COR-L47 (cell line): ENCODE measurements around the gene ATRNL1.
"Not testable (repeated sequence)": the region's sequence is repeated elsewhere in the genome, so short reads cannot be mapped to it uniquely, and the experiment has no call there.

Source experiments
- DNase-seq: peaks from one replicate; lab custom pipeline; 2025; lab: John Stamatoyannopoulos, UW

ATRNL1 gene

GRCh38 chr10:115628616-115629015 is 535.5 kb downstream of the ATRNL1 start:
- DNase-seq = no peak

- no peak for DNase-seq
Observed at GRCh38 chr10:115638246-115638645, 545.1 kb downstream of the ATRNL1 start.

- DNase-seq = no peak
Observed at GRCh38 chr10:115649217-115649616, 556.1 kb downstream of the ATRNL1 start.

- DNase-seq = no peak
Observed at GRCh38 chr10:115653473-115653872, 560.3 kb downstream of the ATRNL1 start.

- DNase-seq = no peak
Observed at GRCh38 chr10:115654961-115655360, 561.8 kb downstream of the ATRNL1 start.

DNA sequence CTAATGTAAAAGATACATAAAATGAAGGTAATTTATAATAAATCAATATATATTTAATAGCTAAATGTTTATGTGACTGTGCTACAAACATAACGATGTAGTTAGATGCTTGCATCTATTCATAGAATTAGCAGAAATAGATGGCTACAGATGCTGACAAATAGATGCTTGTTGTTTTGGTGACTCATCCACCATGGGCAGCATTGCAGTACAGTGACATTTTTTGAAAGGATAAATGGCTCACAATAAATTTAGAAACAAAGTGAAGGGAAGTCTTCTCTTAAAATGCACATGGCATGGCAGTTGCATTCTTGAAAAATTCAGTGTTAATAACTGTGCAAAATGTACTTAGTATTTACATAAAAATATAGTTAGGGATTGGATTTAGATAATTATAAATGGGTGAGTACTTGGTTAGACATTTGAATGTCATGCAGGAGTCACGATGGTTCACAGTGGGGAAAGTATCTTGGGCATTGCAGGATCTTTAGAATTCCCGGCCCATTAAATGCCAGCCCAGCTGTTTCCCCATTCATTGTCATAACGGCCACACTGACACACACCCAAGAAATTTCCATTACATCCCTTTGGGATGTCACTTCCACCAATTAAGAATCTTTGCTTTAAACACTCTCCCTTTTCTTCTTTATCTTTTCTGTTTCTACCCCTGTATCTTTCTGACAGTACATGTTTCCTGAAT is 564.1 kb downstream of the ATRNL1 start:
- no peak for DNase-seq

DNA sequence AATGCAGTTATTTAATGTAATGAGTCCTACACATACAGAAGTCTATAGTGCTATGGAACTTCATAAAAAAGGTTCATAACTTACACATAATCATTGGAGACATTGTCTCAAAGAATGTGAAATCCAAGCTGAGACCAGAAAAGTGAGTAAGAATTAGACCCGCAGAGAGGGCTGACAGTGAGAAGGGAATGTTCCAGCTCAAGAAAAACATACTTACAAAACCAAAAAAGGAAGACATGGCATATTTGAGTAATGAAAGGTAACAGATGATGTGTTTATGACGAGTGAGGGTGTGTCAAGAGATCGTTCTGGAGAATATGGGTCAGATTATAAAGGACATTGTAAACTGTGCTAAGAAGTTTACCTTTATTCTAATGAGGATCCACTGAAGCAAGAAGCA is 566.5 kb downstream of the ATRNL1 start:
- no peak for DNase-seq

DNA sequence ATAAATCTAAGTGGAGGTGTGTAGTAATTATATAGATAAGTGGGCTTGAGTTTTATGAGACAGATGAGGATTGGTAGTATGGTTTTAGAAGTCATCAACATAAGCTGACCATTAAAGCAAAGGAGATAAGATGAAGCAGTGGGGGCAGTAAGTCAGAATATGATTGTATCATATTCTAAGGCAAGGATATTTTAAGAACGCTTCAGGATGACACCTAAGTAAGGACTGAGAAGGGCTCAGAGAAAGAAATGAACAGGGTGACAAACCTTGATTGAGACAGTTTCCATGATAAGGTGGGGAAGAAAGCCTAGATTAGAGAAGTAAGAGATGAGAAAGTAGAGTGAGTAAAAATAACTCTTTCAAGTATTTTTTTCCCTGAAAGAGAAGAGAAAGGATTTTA is 567.2 kb downstream of the ATRNL1 start:
- no peak for DNase-seq

DNA sequence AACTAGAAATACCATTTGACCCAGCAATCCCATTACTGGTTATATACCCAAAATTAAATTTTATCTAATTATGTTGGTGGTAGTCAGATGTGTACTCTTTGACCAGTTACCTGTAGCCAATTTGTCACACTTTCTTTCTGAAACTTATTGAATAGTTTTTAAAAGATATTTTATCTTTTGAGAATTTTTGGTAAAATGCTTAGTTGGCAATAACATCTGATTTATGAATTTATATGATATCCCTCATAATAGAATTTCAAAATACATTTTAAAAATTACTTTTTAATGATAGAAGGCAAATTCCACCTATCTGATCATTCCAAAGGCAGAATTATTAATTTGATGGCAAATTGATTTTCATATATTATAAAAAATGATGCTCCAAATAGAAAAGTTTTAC is 569.3 kb downstream of the ATRNL1 start:
- DNase-seq = no peak

- no peak for DNase-seq
Observed at GRCh38 chr10:115665549-115665948, 572.4 kb downstream of the ATRNL1 start.

DNA sequence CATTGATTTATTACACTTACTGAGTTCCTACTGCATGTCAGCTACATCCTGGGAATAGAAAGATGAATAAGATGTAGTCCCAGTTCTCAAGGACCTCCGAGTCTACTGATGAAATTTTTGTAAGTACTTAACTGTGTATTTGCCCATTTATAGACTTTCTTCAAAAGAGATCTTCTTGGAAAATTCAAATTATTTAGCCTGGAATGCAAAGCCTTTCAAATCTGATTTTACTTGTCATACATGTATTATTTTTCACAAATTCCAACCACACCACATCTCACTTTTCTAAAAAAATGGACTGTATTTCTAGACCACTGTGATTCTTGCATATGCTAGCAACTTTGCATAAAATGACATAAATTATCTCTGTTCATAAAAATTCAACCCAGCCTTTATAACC is 581.3 kb downstream of the ATRNL1 start:
- no peak for DNase-seq

DNA sequence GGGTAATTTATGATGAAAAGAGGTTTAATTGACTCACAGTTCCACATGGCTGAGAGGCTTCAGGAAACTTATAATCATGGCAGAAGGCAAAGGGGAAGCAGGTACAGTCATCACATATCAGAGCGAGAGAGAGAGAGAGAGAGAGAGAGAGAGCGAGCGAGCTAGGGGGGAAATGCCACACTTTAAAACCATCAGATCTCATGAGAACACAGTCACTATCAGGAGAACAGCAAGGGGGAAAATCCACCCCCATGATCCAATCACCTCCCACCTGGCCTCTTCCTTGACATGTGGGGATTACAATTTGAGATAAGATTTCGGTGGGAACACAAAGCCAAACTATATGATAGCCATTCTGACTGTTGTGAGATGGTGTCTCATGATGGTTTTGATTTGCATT is 603.6 kb downstream of the ATRNL1 start:
- DNase-seq = no peak

DNA sequence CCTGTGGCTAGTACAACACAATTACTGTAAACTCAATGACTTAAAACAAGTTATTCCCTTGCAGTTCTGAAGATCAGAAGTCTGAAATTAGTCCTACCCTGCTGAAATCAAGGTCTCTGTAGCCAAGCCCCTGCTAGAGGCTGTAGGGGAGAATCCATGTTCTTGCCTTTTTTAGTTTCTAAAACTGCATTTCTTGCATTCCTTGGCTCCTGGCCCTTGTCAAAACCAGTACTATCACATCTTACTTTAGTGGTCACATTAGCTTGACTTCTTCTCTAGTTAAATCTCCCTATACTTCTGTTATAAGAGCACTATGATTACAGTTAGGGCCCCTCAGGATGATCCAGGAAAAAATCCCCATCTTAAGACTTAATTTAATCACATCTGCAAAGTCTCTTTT is 612.9 kb downstream of the ATRNL1 start:
- no peak for DNase-seq

DNA sequence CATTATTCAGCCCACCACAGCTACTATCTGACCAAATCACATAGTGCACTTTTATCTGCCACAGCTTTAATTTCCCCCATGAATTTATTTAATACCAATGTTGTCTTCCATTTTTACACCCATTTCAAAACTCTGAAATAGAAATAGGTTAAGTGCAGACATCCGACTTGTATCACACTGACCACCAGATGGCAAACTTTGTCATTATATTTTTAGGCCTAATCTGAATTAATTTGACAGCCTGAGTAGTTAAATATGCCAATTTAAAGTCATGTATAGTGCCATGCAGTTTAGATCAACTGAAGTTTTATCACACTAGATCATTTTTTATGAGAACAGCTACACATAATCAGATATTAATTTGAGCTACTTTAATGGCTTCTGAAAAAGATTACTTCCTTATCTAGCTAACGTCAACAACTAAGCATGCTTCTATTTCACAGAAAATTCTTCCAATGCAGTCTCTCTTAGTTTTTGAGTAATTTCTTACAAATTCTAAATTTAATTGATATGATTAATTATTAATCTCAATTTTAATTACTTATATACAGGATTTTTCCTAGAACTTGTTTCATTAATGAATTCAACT is 613.4 kb downstream of the ATRNL1 start:
- DNase-seq = peak; percentile 12

- peak; percentile 42 for DNase-seq
Observed at GRCh38 chr10:115710136-115710535, 617.0 kb downstream of the ATRNL1 start.

GRCh38 chr10:115711306-115711705 is 618.1 kb downstream of the ATRNL1 start:
- DNase-seq = no peak

GRCh38 chr10:115720121-115720520 is 627.0 kb downstream of the ATRNL1 start:
- no peak for DNase-seq

GRCh38 chr10:115727129-115727528 is 634.0 kb downstream of the ATRNL1 start:
- DNase-seq = no peak

GRCh38 chr10:115744089-115744488 is 650.9 kb downstream of the ATRNL1 start:
- DNase-seq = no peak

DNA sequence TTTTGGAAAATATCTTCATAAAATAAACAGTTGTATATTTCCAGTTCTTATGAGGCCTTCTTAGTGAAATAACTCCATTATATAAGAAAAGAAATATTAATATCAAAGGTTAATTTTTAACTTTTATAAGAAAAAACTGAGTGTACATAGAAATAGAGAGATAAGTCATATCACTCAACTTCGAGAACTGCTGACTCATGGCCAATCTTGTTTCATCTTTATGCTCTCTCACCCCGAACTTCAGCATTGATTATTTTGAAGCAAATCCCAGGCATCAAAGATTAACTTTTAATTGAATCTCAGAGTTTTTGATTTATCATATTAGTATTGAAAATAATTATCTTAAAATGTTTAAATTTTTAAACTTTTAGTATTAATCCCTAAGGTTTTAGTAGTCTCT is 652.8 kb downstream of the ATRNL1 start:
- DNase-seq = no peak

DNA sequence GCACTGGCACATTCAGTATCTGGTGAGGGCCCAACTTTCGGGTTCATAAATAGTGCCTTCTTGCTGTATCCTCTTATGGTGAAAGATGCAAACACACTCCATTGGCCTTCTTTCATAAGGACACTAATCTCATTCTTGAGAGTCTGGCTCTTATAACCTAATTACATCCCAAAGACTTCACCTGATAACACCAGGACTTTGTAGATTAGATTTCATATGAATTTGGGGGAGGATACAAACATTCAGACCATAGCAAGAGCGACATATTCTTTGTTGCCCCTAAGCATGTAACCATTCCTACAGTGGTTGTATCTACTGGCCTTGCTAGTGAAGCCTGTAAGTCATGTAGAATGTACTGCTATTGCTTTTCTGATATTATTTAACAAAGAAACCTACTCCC is 654.6 kb downstream of the ATRNL1 start:
- no peak for DNase-seq

DNA sequence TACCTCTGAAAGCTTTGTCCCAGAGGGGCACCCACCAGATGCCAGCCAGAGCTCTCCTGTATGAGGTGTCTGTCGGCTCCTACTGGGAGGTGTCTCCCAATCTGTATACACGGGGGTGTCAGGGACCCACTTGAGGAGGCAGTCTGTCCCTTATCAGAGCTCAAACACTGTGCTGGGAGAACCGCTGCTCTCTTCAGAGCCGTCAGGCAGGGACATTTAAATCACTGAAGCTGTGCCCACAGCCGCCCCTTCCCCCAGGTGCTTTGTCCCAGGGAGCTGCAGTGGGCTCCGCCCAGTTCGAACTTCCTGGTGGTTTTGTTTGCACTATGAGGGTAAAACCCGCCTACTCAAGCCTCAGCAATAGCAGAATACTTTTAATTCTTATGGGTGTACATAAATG is 665.3 kb downstream of the ATRNL1 start:
- not testable (repeated sequence) for DNase-seq

GRCh38 chr10:115760131-115760530 is 667.0 kb downstream of the ATRNL1 start:
- DNase-seq = no peak

GRCh38 chr10:115761166-115761565 is 668.0 kb downstream of the ATRNL1 start:
- no peak for DNase-seq
